HCT116 (cell line): ENCODE results near the gene BBIP1. TPM values are rescaled to one million over a fixed set of nuclear protein-coding genes. Genes with fewer than 3 reads are reported as not detected.
"Not testable (repeated sequence)": the region's sequence is repeated elsewhere in the genome, so short reads cannot be mapped to it uniquely, and the experiment has no call there.

Source experiments
- ATAC-seq: fragments of 200-7000 bp; cut with Tn5 transposase; 2 replicates; pipeline ENCODE4 v1.9.1; 2020; ENCODE audit warnings: mild to moderate bottlenecking, moderate library complexity
- BruUV-seq: library from RNA; stranded (reverse); fragments of 400-500 nt; replicated peaks from 2 replicates; lab custom pipeline; 2021; lab: Mats Ljungman, UMichigan
- CTCF ChIA-PET: fragments of 300-600 bp; sonication (Branson Sonifier 250); formaldehyde crosslinking; loops from one replicate; lab custom pipeline; 2021; ENCODE audit warnings: antibody characterized with exemption; lab: Charles Lee
- POLR2A ChIA-PET: fragments of 300-600, 350-600 bp; sonication (Branson Sonifier 250); formaldehyde crosslinking; loops from one replicate; lab custom pipeline; 2021; ENCODE audit warnings: antibody characterized with exemption; lab: Charles Lee
- RAD21 ChIA-PET, 2 experiments: fragments of 300-600 bp; sonication (Branson Sonifier 250); formaldehyde crosslinking; loops; one replicate each; lab custom pipeline; 2023; ENCODE audit warnings: low total read pairs in 2 of 2; ENCODE audit not compliant: uncharacterized antibody in 2 of 2, unreplicated experiment in 2 of 2, low non-redundant PET in 1 of 2; lab: Charles Lee
- DNase-seq: peaks from one replicate; pipeline ENCODE4 v3.0.0-alpha.2; 2010; ENCODE audit warnings: low read depth, low spot score
- H2AFZ ChIP-seq: fragments of 200-600 bp; shearing (Covaris generic), sonication (generic); 2 replicates; pipeline ENCODE4 v1.6.1; 2017; ENCODE audit warnings: low read depth, mixed run types, mixed read lengths, antibody characterized with exemption, low read length; ENCODE audit not compliant: poor library complexity, severe bottlenecking
- H3K27ac ChIP-seq: 2 replicates; pipeline ENCODE4 v1.5.1; 2012; ENCODE audit warnings: low read depth, low read length
- H3K27me3 ChIP-seq: fragments of 200-600 bp; sonication (generic); 2 replicates; pipeline ENCODE4 v1.6.1; 2016; ENCODE audit warnings: mixed run types, low read length, mixed read lengths; ENCODE audit not compliant: insufficient read depth
- H3K36me3 ChIP-seq, 2 experiments: fragments of 200-500 bp in 1 of 2; fragments of 200-600 bp in 1 of 2; sonication (Bioruptor generic) in 1 of 2; sonication (generic) in 1 of 2; 2 replicates each; pipeline versions ENCODE4 v1.5.1 to v1.6.1; 2014 to 2016; ENCODE audit warnings: low read length in 2 of 2, inconsistent platforms in 1 of 2, mixed read lengths in 1 of 2, mixed run types in 1 of 2; ENCODE audit not compliant: insufficient read depth in 2 of 2, control insufficient read depth in 1 of 2
- H3K4me1 ChIP-seq, 2 experiments: fragments of 200-600 bp in 1 of 2; sonication (generic) in 1 of 2; 2 replicates each; pipeline versions ENCODE4 v1.5.1 to v1.6.1; 2012 to 2017; ENCODE audit warnings: low read length in 2 of 2, inconsistent platforms in 1 of 2, mild to moderate bottlenecking in 1 of 2, mixed read lengths in 1 of 2, mixed run types in 1 of 2, moderate library complexity in 1 of 2; ENCODE audit not compliant: insufficient read depth in 2 of 2, control insufficient read depth in 1 of 2
- H3K4me2 ChIP-seq: fragments of 200-600 bp; sonication (generic); 2 replicates; pipeline ENCODE4 v1.6.1; 2017; ENCODE audit warnings: mixed run types, low read length, mixed read lengths
- H3K4me3 ChIP-seq, 2 experiments: fragments of 200-600 bp in 1 of 2; sonication (generic) in 1 of 2; replicated peaks in 1 of 2; 2 replicates each; pipeline ENCODE4 v1.5.1; 2011 to 2016; ENCODE audit warnings: low read length in 2 of 2, control low read depth in 1 of 2, low read depth in 1 of 2, mild to moderate bottlenecking in 1 of 2, mixed read lengths in 1 of 2, mixed run types in 1 of 2
- H3K79me2 ChIP-seq: fragments of 200-600 bp; sonication (generic); 2 replicates; pipeline ENCODE4 v1.6.1; 2017; ENCODE audit warnings: mild to moderate bottlenecking, mixed run types, low read length, moderate library complexity, mixed read lengths; ENCODE audit not compliant: insufficient read depth
- H3K9ac ChIP-seq: fragments of 200-600 bp; sonication (generic); 2 replicates; pipeline ENCODE4 v1.6.1; 2016; ENCODE audit warnings: low read length, mixed read lengths
- H3K9me2 ChIP-seq: fragments of 200-600 bp; sonication (generic), shearing (Covaris generic); 2 replicates; pipeline ENCODE4 v1.6.1; 2017; ENCODE audit warnings: mixed run types, mild to moderate bottlenecking, moderate library complexity; ENCODE audit not compliant: insufficient read depth
- H3K9me3 ChIP-seq, 2 experiments: fragments of 200-500 bp in 1 of 2; fragments of 200-600 bp in 1 of 2; sonication (Bioruptor generic) in 1 of 2; sonication (generic) in 1 of 2; 2 replicates each; pipeline ENCODE4 v1.6.1; 2014 to 2017; ENCODE audit warnings: low read length in 2 of 2, mixed read lengths in 2 of 2, inconsistent platforms in 1 of 2, low read depth in 1 of 2, mild to moderate bottlenecking in 1 of 2, mixed run types in 1 of 2, moderate library complexity in 1 of 2; ENCODE audit not compliant: control insufficient read depth in 1 of 2, insufficient read depth in 1 of 2
- H4K20me1 ChIP-seq: fragments of 200-600 bp; sonication (generic), shearing (Covaris generic); 2 replicates; pipeline ENCODE4 v1.6.1; 2017; ENCODE audit warnings: mixed run types, mild to moderate bottlenecking, moderate library complexity; ENCODE audit not compliant: insufficient read depth
- CBX3 ChIP-seq: IDR thresholded peaks from 2 replicates; pipeline ENCODE4 v1.6.1; 2012; ENCODE audit warnings: low read depth
- CEBPB ChIP-seq: IDR thresholded peaks from 2 replicates; pipeline ENCODE4 v1.6.1; 2012; ENCODE audit warnings: low read depth
- ELF1 ChIP-seq: IDR thresholded peaks from 2 replicates; pipeline ENCODE4 v1.6.1; 2012; ENCODE audit warnings: low read depth, borderline replicate concordance
- EZH2 ChIP-seq: fragments of 200-600 bp; sonication (generic); IDR thresholded peaks from 2 replicates; pipeline ENCODE4 v1.6.1; 2017; ENCODE audit warnings: antibody characterized with exemption, mixed run types
- EZH2phosphoT487 ChIP-seq: fragments of 200-600 bp; IDR thresholded peaks from 2 replicates; pipeline ENCODE4 v1.6.1; 2018; ENCODE audit warnings: antibody characterized with exemption, borderline replicate concordance
- FOSL1 ChIP-seq: IDR thresholded peaks from 2 replicates; pipeline ENCODE4 v1.6.1; 2012; ENCODE audit warnings: low read depth
- JUND ChIP-seq: IDR thresholded peaks from 2 replicates; pipeline ENCODE4 v1.6.1; 2012
- POLR2A ChIP-seq: IDR thresholded peaks from 2 replicates; pipeline ENCODE4 v1.7.0; 2011; ENCODE audit warnings: borderline replicate concordance; ENCODE audit not compliant: insufficient read depth, insufficient read length; ENCODE audit errors: extremely low read depth
- SIN3A ChIP-seq: IDR thresholded peaks from 2 replicates; pipeline ENCODE4 v1.6.1; 2012; ENCODE audit warnings: low read depth
- SP1 ChIP-seq: IDR thresholded peaks from 2 replicates; pipeline ENCODE4 v1.6.1; 2012; ENCODE audit warnings: low read depth
- SRF ChIP-seq: IDR thresholded peaks from 2 replicates; pipeline ENCODE4 v1.6.1; 2012; ENCODE audit warnings: low read depth
- YY1 ChIP-seq: IDR thresholded peaks from 2 replicates; pipeline ENCODE4 v1.6.1; 2011; ENCODE audit warnings: low read length, low read depth, moderate library complexity, mild to moderate bottlenecking; ENCODE audit not compliant: insufficient replicate concordance; ENCODE audit errors: extremely low read depth
- ZFX ChIP-seq: fragments of 450-650 bp; IDR thresholded peaks from 2 replicates; pipeline ENCODE4 v1.6.1; 2017
- ZNF274 ChIP-seq: fragments of 200-500 bp; sonication (Bioruptor generic); IDR thresholded peaks from 2 replicates; pipeline ENCODE4 v1.6.1; 2014; ENCODE audit warnings: mild to moderate bottlenecking, low read depth, low read length, inconsistent platforms
- intact Hi-C: fragments of 100-400 bp; cut with micrococcal nuclease; formaldehyde crosslinking; loops from 2 replicates; pipeline ENCODE4 v1.10.0; 2022
- total RNA-seq: library from RNA; stranded (reverse); gene quantifications from one replicate; pipeline ENCODE4 v1.2.1, GENCODE V29; 2021; ENCODE audit not compliant: unreplicated experiment
- TF ChIP-seq, protein P1 (sequence below): IDR thresholded peaks from 2 replicates; pipeline ENCODE4 v1.6.1; 2011; ENCODE audit warnings: mild to moderate bottlenecking, low read length, moderate library complexity; ENCODE audit not compliant: insufficient replicate concordance; ENCODE audit errors: extremely low read depth
- TF ChIP-seq, protein P2 (sequence below): IDR thresholded peaks from 2 replicates; pipeline ENCODE4 v1.6.1; 2012

Gene BBIP1
- total RNA-seq, 1 experiment from 2014 or later: 38.9 TPM

DNA sequence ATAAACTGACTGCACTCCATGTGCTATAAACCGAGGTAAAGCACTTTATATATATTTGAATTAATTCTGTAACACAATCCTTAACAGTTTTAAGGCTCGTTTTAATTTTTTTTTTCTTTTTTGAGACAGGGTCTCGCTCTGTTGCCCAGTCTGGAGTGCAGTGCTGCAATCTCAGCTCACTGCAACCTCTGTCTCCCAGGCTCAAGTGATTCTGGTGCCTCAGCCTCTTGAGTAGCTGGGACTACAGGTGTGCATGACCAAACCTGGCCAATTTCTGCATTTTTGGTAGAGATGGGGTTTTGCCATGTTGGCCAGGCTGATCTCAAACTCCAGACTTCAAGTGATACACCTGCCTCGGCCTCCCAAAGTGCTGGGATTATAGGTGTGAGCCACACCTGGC is 3.4 kb downstream of the BBIP1 start:
- BruUV-seq, intact Hi-C loops, H3K4me3 ChIP-seq, H3K36me3 ChIP-seq, ATAC-seq, H3K9ac ChIP-seq, H3K79me2 ChIP-seq, H2AFZ ChIP-seq, CTCF ChIA-PET, DNase-seq, H3K9me2 ChIP-seq, H3K27ac ChIP-seq, H3K9me3 ChIP-seq, H4K20me1 ChIP-seq, POLR2A ChIA-PET, H3K4me2 ChIP-seq, H3K27me3 ChIP-seq, RAD21 ChIA-PET: not testable (repeated sequence)
- peaks cover 0 to 19% of the 10 kb centered on the region in 2 experiments; a peak in 3 of 4 replicates for H3K4me1 ChIP-seq

DNA sequence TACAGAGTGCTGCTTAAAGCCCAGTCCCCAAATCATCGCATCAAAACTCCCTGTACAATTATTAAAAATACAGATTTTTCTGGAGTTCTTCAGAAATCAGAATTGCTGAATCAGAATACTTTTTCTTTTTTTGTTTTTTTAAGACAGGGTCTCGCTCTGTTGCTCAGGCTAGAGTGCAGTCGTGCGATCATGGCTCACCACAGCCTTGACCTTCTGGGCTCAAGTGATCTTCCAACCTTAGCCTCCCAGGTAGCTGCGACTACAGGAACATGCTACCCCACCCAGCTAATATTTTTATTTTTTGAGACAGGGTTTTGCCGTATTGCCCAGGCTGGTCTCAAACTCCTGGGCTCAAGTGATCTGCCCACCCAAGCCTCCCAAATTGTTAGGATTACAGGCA is 3.9 kb downstream of the BBIP1 start:
- Histone ChIP-seq H3K9me3 (no peaks in the 10 kb centered on the region), H3K9ac (no peak overlapping the region), H4K20me1 (no peaks in the 10 kb centered on the region), H3K27me3 (no peaks in the 10 kb centered on the region), H3K4me2 (no peak overlapping the region), H3K9me2 (no peaks in the 10 kb centered on the region), H2AFZ (no peak overlapping the region), H3K79me2 (peaks cover 4% of the 10 kb centered on the region), H3K36me3 (no peaks in the 10 kb centered on the region), H3K27ac (no peak overlapping the region), H3K4me1 (peaks cover 0 to 16% of the 10 kb centered on the region in 2 experiments; a peak in 3 of 4 replicates), H3K4me3 (no peak overlapping the region)
- ChIA-PET POLR2A (no interaction called here), RAD21 (no interaction called here), CTCF (no interaction called here)
- ATAC-seq (no peak), DNase-seq (no peak)
- BruUV-seq: no TSS peak
- intact Hi-C loops: no loop called here
- TF ChIP-seq SP1 (no peak), CEBPB (no peak), POLR2A (no peak), CBX3 (no peak), EZH2 (no peak), SRF (no peak), JUND (no peak), EZH2phosphoT487 (no peak), FOSL1 (no peak), YY1 (no peak), ZNF274 (no peak), ELF1 (no peak), SIN3A (no peak), ZFX (no peak)
- TF ChIP-seq, protein P1, sequence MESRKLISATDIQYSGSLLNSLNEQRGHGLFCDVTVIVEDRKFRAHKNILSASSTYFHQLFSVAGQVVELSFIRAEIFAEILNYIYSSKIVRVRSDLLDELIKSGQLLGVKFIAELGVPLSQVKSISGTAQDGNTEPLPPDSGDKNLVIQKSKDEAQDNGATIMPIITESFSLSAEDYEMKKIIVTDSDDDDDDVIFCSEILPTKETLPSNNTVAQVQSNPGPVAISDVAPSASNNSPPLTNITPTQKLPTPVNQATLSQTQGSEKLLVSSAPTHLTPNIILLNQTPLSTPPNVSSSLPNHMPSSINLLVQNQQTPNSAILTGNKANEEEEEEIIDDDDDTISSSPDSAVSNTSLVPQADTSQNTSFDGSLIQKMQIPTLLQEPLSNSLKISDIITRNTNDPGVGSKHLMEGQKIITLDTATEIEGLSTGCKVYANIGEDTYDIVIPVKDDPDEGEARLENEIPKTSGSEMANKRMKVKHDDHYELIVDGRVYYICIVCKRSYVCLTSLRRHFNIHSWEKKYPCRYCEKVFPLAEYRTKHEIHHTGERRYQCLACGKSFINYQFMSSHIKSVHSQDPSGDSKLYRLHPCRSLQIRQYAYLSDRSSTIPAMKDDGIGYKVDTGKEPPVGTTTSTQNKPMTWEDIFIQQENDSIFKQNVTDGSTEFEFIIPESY: no peak
- TF ChIP-seq, protein P2, sequence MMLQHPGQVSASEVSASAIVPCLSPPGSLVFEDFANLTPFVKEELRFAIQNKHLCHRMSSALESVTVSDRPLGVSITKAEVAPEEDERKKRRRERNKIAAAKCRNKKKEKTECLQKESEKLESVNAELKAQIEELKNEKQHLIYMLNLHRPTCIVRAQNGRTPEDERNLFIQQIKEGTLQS: no peak
